CD4-positive, alpha-beta T cell treated with Interleukin-4 for 1 hour (primary cell): ENCODE data around the gene NOS1AP.
"Not testable (repeated sequence)": the region's sequence is repeated elsewhere in the genome, so short reads cannot be mapped to it uniquely, and the experiment has no call there.

Experiments
- DNase-seq, 2 donors: peaks; one replicate each; pipeline ENCODE4 v3.0.0-alpha.2; 2020 to 2022

Gene NOS1AP

GRCh38 chr1:162172311-162173102 lies 103.0 kb downstream of the NOS1AP start:
- DNase-seq = no peak

- DNase-seq = not testable (repeated sequence)
Measured at GRCh38 chr1:162173607-162174006, 104.1 kb downstream of the NOS1AP start.

GRCh38 chr1:162174027-162174426 lies 104.5 kb downstream of the NOS1AP start:
- not testable (repeated sequence) for DNase-seq

DNA sequence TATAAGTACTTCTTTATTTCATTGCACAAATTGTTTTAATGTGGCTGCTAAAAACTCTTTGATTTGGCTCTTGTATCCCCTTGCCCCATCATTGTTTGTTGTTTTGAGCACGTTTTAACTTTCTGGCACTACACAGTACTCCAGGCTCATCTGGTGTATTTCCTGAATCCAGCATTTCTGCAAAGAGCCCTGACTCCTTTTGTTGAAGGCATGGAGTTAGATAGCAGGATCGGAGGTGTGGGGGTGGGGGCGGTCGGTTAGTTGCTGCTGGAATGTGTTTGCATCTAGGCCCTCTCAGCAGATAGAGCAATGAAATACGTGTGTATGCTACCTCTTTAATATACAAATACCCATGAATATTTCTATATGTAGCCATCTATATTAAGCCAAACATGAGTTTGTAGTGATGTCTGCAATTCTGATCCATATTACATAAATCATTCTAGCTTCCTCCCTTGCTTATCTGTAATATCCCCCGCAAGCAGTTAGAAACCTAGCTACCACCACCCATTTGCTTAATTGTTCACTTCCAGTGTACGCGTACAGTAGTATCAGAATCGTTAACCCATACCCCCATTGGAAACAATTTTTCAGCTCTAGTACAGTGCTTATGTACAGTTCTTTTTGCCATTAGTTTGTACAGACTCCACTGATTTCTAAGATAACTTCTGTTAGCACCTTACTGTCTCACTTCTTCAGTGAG lies 106.0 kb downstream of the NOS1AP start:
- no peak for DNase-seq

GRCh38 chr1:162177126-162177525 lies 107.6 kb downstream of the NOS1AP start:
- no peak for DNase-seq

GRCh38 chr1:162178432-162178831 lies 108.9 kb downstream of the NOS1AP start:
- no peak for DNase-seq

DNA sequence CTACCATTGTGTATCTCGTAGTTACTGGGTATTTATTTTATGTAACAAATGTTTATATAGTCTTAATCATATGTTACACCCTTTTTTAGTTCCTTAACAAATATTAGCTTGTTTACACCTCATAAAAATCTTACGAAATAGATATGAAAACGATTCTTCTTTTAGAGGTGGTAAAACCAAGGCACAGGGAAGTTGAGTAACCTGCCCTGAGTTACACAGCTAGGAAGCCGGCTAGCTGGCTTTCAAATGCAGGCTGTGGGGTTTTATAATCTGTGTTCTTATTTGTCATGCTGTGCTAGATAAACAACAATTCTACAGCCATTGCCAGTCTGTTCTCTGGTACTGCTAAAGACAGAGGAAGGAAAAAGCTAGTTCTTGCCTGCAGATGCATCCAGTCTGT lies 109.6 kb downstream of the NOS1AP start:
- no peak for DNase-seq

DNA sequence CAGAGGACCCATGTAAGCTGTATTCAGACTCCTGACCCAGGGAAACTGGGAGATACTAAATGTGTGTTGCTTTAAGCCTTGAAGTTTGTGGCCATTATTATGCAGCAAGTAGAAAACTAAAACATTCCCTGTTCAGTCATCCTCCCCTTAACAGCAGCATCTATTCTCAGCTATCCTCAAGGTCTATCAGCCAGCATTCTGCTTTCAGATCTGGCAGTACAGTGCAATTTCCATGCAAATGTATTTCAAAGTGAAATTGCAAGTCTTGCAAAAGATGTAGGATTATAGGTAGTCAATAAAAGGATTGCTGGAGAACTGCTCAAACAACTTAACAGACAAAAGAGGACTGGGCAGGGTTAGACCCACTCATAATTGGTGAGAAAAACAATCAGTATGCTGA lies 111.3 kb downstream of the NOS1AP start:
- DNase-seq = no peak

DNA sequence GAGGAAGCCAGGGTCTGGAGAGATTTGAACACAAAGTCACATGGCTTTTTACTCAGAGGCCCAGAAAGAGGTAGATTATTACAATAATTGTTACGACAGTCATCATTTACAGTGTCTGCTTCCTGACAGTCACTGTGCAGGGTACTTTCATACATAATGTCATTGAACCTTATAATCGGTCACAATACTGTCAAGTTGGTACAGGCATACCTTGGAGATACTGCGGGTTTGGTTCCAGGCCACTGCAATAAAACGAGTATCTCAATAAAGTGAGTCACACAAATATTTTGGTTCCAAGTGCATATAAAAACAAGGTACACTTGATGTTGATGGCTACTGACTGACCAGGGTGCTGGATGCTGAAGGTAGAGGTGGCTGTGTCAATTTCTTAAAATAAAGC lies 112.6 kb downstream of the NOS1AP start:
- DNase-seq = no peak

DNA sequence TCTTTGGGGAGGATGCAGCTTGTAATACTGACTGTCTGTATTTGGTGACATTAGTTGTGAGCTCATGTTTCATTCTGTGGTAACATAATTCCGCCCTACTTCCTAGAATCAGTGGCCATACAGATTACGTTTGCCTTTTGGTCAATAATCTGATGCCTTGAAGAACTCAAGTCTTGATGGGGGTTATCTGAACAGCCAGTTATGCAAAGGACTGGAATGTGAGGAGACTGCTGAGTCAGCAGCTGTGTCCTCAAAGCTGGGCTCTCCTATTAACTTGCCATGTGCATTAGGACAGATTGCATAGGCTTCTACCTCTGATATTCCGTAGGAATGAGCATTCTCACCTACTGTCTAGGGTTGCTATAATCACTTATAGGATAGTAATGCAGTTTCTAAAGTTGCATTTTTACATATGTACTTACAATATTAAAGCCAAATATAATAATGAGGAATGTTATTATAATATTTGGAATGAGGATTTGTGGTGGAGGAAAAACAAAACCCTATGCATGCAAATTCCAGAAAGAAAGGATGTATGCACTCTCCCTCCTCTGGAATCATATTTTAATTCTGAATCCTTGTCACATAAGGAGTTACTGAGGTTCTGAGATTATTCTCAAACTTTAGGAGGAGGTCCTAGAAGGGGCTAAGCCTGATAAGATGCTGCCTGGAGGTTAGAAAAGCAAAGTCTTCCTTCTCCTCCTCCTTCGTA lies 116.0 kb downstream of the NOS1AP start:
- DNase-seq = no peak

DNA sequence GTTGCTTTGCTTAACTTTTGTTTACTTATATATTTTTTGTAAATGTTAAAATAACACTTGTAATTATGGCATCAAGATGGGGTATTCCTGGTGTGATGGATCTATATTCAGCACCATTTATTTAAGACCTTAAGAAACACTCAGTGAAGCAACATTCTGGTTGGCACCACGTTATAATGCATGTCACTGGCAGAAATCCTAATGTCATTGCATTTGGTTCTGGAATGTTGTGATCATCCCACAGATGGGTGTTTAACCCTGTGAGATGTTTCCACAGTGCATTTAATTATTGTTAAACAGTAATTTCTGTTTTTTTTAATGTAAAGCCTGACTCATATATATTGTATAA lies 116.5 kb downstream of the NOS1AP start:
- DNase-seq = no peak

- no peak for DNase-seq
Measured at GRCh38 chr1:162186406-162186805, 116.9 kb downstream of the NOS1AP start.

GRCh38 chr1:162187687-162188276 lies 118.3 kb downstream of the NOS1AP start:
- DNase-seq = no peak

- no peak for DNase-seq
Measured at GRCh38 chr1:162189345-162189744, 119.9 kb downstream of the NOS1AP start.

- no peak for DNase-seq
Measured at GRCh38 chr1:162191396-162192305, 122.2 kb downstream of the NOS1AP start.

DNA sequence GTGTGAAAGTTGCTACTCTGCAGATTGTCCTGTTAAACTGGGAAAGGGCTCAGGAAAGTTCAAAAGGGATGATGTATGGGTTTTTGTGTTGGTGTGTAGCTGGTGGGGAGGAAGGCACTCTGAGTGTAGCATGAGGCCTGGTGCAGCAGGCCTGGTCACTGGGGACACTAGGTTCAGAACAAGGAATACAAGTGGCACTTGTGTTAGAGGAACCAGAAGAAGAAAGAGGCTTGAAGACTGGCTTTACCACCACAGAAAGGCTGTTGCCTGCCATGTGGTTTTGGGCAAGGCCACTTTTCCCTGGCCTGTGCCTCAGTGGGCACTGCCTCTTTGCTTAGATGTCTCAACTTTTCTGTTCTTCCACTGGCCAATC lies 122.8 kb downstream of the NOS1AP start:
- DNase-seq = no peak

DNA sequence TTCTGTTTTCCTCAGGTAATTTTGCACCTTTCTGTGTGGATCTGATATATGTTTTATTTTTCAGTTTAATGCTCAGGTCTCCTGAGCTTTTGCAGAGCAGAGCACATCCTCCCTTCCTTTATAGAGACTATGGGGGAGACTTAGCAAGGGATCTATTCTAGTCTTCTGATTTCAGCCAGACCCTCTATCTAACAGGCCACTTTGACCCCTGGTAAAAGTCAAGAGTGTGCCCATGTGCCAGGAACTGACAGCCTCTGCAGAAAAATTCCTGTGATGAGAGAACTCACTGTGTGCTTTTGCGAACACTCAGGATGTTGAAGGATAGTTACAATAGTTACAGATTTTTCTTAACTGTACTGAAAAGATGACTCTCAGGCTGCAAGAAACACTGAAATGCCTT lies 123.3 kb downstream of the NOS1AP start:
- no peak for DNase-seq

- DNase-seq = no peak
Measured at GRCh38 chr1:162193221-162193620, 123.7 kb downstream of the NOS1AP start.

DNA sequence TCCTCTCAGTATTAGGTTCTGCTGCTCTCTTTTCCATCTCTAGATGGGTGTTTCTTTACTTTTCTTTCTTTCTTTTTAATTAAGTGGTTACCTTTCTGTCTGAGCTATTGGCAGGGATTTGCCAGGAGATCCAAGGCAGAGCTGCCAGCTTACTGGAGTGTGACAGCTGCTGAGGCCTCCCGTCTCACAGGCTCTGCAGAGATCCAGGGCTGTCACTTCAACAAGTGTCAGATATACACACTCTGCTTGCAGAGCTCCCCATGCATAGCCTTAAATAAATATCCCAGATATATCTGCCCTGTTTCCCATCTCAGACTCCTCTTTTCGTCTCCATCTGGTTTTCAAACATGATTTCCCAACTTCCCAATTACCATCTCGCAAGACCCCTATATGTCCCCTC lies 124.3 kb downstream of the NOS1AP start:
- DNase-seq = no peak

DNA sequence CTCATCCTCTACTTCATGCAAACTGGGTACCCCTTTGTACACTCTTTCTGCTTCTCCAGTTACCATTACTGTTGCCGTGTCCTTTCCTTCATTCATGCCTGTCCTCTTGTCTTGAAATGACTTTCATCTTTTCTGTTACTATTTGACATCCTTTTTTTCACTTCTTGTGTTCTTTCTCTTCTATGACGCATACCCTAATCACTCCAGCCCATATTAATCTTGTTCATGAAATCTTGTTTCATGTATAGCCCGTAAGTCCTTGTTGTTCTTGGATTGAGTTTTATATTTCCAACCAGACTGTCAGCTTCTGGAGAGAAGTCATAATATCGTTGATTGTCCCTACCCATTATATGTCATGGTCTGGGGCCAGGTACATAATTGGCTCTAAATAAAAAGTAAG lies 126.1 kb downstream of the NOS1AP start:
- DNase-seq = no peak

DNA sequence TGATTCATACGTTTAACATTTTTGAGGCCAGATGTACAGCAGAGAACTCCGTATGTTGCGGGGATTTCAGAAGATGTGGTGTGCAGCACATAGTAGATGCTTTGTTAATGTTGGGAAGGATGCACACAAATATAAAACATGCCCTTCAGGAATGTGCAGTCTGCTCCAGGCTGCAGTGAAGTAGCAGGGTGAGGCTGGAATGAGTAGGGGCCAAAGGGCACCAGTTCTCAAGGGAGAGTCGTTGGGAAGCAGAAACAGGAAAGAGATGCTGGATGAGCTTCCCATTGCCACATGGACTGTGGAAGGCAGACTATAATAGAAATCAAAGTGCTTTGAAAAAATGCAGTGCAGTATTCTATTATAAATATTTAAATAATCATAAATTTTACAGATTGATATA lies 126.9 kb downstream of the NOS1AP start:
- no peak for DNase-seq

DNA sequence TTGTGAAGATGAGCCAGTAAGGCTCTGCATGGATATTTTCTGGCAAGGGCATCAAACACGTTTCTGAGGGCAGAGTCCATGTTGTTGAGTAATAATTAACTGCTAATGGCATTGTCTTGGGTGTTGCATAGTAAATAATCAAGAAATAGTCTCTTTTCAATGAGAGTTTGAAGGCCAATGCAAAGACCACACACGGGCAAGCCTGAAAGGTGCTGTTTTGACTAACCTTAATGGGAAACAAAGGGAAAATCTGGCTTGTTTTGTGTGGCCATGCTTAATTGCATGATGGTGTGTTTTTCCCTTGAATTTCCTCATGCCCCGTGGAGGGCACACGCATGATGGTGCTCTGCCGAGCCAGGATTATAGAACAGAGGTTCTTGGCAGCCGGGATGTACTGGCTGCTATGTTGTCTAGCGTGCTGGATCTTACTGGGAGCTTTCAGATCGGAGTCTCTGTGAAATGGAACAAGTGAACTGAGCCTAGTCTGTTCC lies 127.6 kb downstream of the NOS1AP start:
- DNase-seq = no peak
